H1 (cell line): Measurements from ENCODE around the gene PFDN4. TPM values are rescaled to one million over a fixed set of nuclear protein-coding genes. Genes with fewer than 3 reads are reported as not detected.

Experiments
- BACH1 ChIP-seq: IDR thresholded peaks from 2 replicates; pipeline ENCODE4 v1.6.1; 2012; ENCODE audit warnings: low read length, improper control_type of control experiment
- POLR2AphosphoS5 ChIP-seq: IDR thresholded peaks from 2 replicates; pipeline ENCODE4 v1.6.1; 2011; ENCODE audit warnings: low read depth, low read length
- RAD21 ChIP-seq, 2 experiments: IDR thresholded peaks in 1 of 2; conservative IDR thresholded peaks in 1 of 2; 2 replicates each; pipeline ENCODE4 v1.6.1; 2011; ENCODE audit warnings: low read depth in 2 of 2, low read length in 2 of 2, improper control_type of control experiment in 1 of 2, inconsistent platforms in 1 of 2, mild to moderate bottlenecking in 1 of 2, moderate library complexity in 1 of 2
- SIN3A ChIP-seq, 2 experiments: IDR thresholded peaks in 1 of 2; conservative IDR thresholded peaks in 1 of 2; 2 replicates each; pipeline ENCODE4 v1.6.1; 2011 to 2012; ENCODE audit warnings: low read length in 2 of 2, improper control_type of control experiment in 1 of 2, low read depth in 1 of 2, mild to moderate bottlenecking in 1 of 2
- polyA plus RNA-seq, 7 experiments: library from polyadenylated mRNA; depleted of rRNA in 3 of 7; stranded (reverse) in 5 of 7; unstranded in 2 of 7; fragments of >200 nt in 5 of 7; fragments of 200-250 nt in 2 of 7; gene quantifications; 1 replicate in 5 of 7; 2 replicates in 1 of 7; 4 replicates in 1 of 7; pipeline versions ENCODE4 v1.2.1 to v1.2.3, GENCODE V29; 2011 to 2013; ENCODE audit warnings: missing spikeins in 2 of 7, mixed read lengths in 2 of 7
- total RNA-seq: library from RNA; stranded (reverse); fragmentation: NEBNext Ultra II Directional; extraction: Animal tissue kit (Norgen Biotek cat#: 25700); gene quantifications from 2 replicates; pipeline ENCODE4 v1.2.1, GENCODE V29; 2021
- TF ChIP-seq, protein P1 (sequence below), 3 experiments: IDR thresholded peaks; 1 replicate in 2 of 3; 2 replicates in 1 of 3; pipeline versions ENCODE4 v1.5.1 to v1.6.1; 2011; ENCODE audit warnings: low read length in 3 of 3, mild to moderate bottlenecking in 3 of 3, inconsistent platforms in 2 of 3, low read depth in 1 of 3, moderate library complexity in 1 of 3; ENCODE audit not compliant: insufficient read depth in 1 of 3; ENCODE audit errors: control extremely low read depth in 1 of 3

The PFDN4 gene
- total and polyA plus RNA-seq, 2 of the 8 experiments (the other 6 are each of a cell fraction or from before 2014, with no cell fraction given), result 41.9 to 96.8 TPM

DNA sequence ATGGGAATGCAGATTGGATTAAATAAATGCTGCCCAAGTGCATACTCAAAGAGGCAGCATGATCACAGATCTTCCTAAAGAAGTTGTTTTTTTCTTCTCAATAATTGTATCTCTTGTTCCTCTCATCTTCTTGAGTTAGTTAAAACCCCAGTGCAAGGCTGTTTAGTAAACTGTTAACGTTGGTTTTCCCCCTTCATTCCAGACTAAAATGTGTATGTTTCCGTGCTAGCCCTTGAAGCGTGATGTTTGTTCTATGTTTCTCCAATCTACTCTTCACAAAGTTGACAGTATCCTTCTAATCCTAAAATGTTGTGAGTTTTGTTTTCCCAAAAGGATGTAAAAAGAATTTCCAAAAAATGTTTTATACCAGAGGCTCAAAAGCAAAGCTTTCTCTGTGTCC, 49.7 kb upstream of the PFDN4 start (continued):
- TF ChIP-seq, protein P1, sequence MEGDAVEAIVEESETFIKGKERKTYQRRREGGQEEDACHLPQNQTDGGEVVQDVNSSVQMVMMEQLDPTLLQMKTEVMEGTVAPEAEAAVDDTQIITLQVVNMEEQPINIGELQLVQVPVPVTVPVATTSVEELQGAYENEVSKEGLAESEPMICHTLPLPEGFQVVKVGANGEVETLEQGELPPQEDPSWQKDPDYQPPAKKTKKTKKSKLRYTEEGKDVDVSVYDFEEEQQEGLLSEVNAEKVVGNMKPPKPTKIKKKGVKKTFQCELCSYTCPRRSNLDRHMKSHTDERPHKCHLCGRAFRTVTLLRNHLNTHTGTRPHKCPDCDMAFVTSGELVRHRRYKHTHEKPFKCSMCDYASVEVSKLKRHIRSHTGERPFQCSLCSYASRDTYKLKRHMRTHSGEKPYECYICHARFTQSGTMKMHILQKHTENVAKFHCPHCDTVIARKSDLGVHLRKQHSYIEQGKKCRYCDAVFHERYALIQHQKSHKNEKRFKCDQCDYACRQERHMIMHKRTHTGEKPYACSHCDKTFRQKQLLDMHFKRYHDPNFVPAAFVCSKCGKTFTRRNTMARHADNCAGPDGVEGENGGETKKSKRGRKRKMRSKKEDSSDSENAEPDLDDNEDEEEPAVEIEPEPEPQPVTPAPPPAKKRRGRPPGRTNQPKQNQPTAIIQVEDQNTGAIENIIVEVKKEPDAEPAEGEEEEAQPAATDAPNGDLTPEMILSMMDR (IDR thresholded peaks at IDR 0.05; ENCODE audit: control extremely low read depth in 1 of 3, insufficient read depth in 1 of 3, low read depth in 1 of 3, low read length in 3 of 3), result no peak
- TF ChIP-seq RAD21 (IDR thresholded peaks at IDR 0.05 in 1 of 2, conservative IDR thresholded peaks at IDR 0.05 in 1 of 2; ENCODE audit: low read depth in 2 of 2, low read length in 2 of 2) (no peak), POLR2AphosphoS5 (no peak), SIN3A (conservative IDR thresholded peaks at IDR 0.05 in 1 of 2, IDR thresholded peaks at IDR 0.05 in 1 of 2; ENCODE audit: low read depth in 1 of 2, low read length in 2 of 2) (no peak), BACH1 (no peak)
- TF ChIP-seq, all 59 proteins: peak for 0
